DMS53 (cell line): ENCODE data around the gene GARIN5A.

Experiments used
- DNase-seq: peaks from one replicate; lab custom pipeline; 2025; lab: John Stamatoyannopoulos, UW

Gene GARIN5A

GRCh38 chr19:50433201-50434180 lies 43.2 kb downstream of the GARIN5A start:
- no peak for DNase-seq

GRCh38 chr19:50432221-50433028 lies 44.2 kb downstream of the GARIN5A start, which contains the start of gene MYBPC2:
Gene MYBPC2 (plus strand): TSS chr19:50432892. CDS start chr19:50432954, 62 bp downstream.
- peak; percentile 47 for DNase-seq

- DNase-seq, result peak; percentile 83
These were observed 45.1 kb downstream of the GARIN5A start for GRCh38 chr19:50431343-50432220.

- DNase-seq, result peak; percentile 36
These were observed 45.7 kb downstream of the GARIN5A start for GRCh38 chr19:50430888-50431342.

- no peak for DNase-seq
These were observed 47.7 kb downstream of the GARIN5A start for GRCh38 chr19:50428772-50429463.

- peak; percentile 59 for DNase-seq
These were observed 48.6 kb downstream of the GARIN5A start for GRCh38 chr19:50427997-50428425.

GRCh38 chr19:50427318-50427925 lies 49.2 kb downstream of the GARIN5A start:
- DNase-seq, result no peak

GRCh38 chr19:50425581-50425980 lies 51.1 kb downstream of the GARIN5A start:
- DNase-seq, result no peak

- no peak for DNase-seq
These were observed 53.2 kb downstream of the GARIN5A start for GRCh38 chr19:50423279-50424113.

GRCh38 chr19:50422397-50423278 lies 54.0 kb downstream of the GARIN5A start:
- DNase-seq, result no peak

- DNase-seq, result no peak
These were observed 55.8 kb downstream of the GARIN5A start for GRCh38 chr19:50420808-50421207.

- DNase-seq, result no peak
These were observed 56.5 kb downstream of the GARIN5A start for GRCh38 chr19:50420127-50420526.

GRCh38 chr19:50419580-50420035 lies 57.0 kb downstream of the GARIN5A start:
- no peak for DNase-seq

- peak; percentile 15 for DNase-seq
These were observed 57.5 kb downstream of the GARIN5A start for GRCh38 chr19:50419022-50419579.

GRCh38 chr19:50418176-50419021 lies 58.2 kb downstream of the GARIN5A start, which contains the start of gene SPIB:
Gene SPIB (plus strand): TSS chr19:50418938. CDS start chr19:50418963, 25 bp downstream.
- DNase-seq, result no peak

- DNase-seq, result peak; percentile 83
These were observed 59.3 kb downstream of the GARIN5A start for GRCh38 chr19:50417111-50418081.
